Pons (tissue), 1 donor: ENCODE results near the gene RXRG.

Experiments
- DNase-seq: peaks from one replicate; pipeline ENCODE4 v3.0.0-alpha.2; 2016; ENCODE audit warnings: low spot score

Gene RXRG

DNA sequence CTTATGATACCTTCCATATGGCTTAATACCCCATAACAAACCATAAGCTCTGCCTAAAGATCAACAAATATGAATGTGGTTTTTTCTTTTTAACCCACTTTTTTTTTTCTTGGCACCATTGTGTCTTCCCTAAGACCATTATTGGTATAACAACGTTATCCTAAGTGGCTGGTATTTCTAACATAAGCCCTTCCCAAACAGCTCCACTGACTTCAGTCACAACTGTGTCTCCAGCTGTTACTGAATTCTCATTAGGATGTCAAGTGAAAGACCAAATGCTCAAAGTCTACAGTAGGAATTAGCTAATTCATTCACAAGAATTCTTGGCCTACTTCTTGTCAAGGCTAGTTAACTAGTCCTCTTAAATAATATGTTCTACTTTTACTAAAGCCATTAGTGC is 4.2 kb upstream of the RXRG start:
- no peak for DNase-seq

GRCh38 chr1:165445388-165445787 is 462 bp upstream of the RXRG start:
- DNase-seq = no peak

DNA sequence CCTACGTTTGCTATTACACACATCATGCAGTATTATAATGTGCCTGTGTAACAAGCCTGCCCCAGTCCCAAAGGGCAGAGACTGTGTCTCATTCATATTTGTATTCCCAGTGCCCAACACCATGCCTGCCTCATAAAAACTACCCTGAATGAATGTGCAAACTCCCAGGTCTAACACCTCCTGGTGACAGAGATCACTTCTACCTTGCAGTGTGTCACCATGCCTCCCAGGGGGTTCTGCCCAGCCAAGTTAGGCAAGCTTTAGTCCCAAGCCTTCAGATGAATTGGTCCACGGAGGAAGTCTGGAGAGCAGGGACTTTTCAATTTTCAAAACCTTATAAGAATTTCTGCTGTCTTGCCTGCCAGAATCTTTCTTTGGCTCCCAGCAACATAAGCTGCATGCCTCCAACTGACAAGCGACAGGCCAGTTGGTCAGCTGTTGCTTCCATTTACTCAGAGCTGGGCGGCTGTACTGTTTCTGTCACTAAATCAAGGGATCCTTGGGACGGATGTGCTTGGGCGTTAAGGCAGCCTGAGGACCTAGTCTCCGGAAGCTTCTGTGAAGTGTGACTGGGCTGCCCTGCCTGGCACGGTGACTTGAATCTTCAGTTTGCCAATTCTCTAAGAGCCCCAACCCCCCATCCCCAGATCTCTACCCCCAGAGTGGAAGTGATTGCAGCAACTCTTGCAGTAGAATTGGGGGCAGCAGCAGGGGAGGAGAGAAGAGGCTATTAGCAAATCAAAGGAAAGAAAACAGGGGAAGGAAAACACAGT is 1.2 kb downstream of the RXRG start:
- DNase-seq = peak; percentile 63

DNA sequence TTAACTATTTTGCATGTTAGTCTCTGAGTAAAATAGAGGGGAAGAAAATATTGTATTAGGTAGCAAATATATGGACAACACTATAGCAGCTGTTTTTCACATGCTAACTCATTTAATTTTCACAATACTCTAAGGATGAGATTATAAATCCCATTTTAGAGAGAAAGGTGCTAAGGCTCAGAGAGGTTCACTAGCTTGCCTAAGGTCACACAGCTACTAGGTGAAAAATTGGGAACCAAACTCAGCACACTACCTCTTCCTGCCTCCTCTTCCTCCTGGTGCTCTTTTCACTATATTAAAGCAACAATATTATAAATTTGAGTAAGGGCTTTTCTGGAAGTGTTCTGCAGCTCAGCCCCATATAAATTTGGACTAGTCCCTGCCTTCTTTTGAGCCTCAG is 2.3 kb downstream of the RXRG start:
- no peak for DNase-seq

- DNase-seq = no peak
These were observed 2.9 kb downstream of the RXRG start for GRCh38 chr1:165442053-165442452.

DNA sequence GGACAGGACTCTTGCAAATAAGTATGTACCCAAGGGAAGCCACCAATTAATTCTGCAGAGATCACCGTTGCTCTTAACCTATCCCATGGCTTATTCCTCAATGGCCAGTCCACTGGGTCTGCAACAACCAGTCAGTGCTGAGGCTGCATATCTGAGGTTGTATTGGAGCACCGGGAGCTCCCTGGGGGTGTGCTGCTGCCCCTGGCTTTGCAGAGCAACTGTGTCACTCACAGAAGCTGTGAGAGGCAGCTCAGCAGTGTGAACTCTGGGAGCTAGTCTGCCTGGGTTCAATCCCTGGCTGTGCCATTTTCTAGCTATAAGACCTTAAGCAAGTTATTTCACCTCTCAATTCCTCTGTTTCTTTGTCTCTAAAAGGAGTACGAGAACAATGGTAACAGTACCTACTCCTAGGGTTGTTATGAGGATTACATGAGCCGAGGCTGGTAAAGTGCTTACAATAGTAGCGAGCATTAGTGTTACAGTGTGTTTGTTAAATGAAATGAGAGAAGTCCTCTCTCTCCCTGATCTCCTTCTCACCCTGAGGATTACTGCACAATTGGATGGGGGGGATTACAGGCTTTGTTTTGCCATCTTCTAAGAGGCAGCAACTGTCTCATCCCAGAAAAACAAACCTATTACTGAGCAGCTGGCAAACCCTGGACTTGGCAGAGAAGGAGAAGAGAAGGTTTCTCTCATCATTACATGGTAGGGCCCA is 3.6 kb downstream of the RXRG start:
- no peak for DNase-seq

DNA sequence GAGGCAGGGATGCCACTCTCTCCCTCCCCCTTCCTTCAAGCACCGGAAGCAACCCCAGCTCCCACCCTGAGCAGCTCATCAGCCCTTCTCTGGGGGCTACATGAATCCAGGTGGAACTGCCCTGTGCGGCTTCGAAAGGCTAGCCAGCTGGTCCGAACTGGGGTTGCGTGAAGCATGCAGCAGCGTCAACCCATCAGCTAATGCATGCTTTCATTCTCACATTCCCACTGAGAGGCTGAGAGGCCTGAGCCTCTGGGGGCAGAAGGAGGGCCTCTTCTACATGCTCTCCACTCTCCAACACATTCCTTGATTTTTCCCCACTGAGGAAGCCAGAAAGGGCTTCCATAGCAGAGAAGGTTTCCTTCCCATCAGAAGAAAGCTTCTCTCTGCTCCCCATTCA is 5.6 kb downstream of the RXRG start:
- no peak for DNase-seq

DNA sequence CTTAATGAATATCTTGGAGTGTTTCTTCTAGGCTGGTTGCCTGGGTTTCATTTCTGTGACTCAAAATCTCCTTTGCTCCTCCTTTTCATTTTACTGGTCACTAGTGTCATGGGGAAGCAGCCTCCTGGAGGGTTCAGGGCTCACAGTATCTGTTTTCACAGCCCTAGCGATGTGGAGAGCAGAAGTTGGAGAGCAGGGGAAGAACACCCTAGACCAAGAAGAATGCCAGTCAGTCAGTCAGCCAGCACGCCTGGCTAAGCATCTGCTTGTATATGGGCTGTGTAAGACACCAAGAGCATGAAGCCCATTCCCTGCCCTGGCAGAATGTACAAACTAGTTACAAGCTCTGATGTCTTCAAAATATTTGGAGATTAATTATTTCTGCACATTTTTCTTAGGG is 7.9 kb downstream of the RXRG start:
- DNase-seq = no peak

- DNase-seq = no peak
These were observed 9.1 kb downstream of the RXRG start for GRCh38 chr1:165435801-165436200.

GRCh38 chr1:165434281-165434680 is 10.6 kb downstream of the RXRG start:
- DNase-seq = no peak

GRCh38 chr1:165431079-165431478 is 13.8 kb downstream of the RXRG start:
- DNase-seq = no peak

DNA sequence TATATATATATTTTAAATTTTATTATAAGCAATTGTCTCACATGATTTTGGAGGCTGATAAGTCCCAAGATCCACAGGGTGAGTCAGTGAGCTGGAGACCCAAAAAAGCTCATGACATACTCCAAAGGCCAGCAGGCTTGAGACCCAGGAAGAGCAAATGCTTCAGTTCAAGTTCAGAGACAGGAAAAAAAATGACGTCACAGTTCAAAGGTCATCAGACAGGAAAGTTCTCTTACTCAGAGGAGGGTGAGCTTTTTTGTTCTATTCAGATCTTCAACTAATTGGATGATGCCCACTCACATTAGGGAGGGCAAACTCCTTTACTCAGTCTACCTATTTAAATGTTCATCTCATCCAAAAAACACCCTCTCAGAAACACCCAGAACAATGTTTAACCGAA is 18.2 kb downstream of the RXRG start:
- DNase-seq = no peak

GRCh38 chr1:165425621-165426020 is 19.3 kb downstream of the RXRG start:
- DNase-seq = no peak

- peak; percentile 41 for DNase-seq
These were observed 20.3 kb downstream of the RXRG start for GRCh38 chr1:165424454-165425216.

- DNase-seq = no peak
These were observed 21.8 kb downstream of the RXRG start for GRCh38 chr1:165423136-165423535.

DNA sequence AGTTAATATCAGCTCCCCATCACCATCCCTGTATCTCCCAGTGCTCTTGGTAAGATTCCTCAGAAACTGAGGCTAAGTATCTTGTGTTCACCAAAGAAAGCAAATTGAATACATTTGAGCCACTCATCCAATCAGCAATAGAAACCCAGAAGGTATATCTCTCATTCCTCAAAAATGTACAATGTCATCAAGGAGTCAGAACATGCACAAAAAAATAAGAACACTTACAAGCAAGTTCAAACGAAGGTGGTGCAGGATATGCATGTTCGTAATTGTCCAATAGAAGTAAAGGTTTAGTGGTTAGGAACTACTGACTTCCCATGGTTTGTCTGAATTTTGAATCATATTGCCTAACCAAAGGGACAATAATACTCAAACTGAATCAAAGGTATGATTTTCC is 24.3 kb downstream of the RXRG start:
- DNase-seq = no peak

GRCh38 chr1:165419839-165420238 is 25.1 kb downstream of the RXRG start:
- DNase-seq = no peak

- DNase-seq = no peak
These were observed 26.7 kb downstream of the RXRG start for GRCh38 chr1:165418195-165418594.

- DNase-seq = no peak
These were observed 28.1 kb downstream of the RXRG start for GRCh38 chr1:165416876-165417275.

DNA sequence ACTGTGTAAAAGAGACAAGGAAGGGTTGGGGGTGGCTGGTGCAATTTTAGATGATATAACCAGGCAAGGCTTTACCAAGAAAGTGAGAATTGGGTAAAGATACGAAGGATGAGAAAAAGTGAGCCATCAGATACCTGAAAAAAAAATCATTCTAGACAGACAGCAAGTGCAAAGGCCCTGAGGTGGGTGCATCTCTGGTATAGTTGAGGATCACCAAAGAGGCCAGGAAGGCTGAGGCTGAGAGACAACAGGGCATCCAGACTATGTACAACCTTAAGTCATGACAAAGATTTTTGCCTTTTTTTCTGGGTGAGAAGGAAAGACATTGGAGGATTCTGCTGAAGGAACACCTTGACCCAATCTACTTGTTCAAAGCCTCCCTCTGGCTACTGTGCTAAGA is 29.9 kb downstream of the RXRG start:
- no peak for DNase-seq

DNA sequence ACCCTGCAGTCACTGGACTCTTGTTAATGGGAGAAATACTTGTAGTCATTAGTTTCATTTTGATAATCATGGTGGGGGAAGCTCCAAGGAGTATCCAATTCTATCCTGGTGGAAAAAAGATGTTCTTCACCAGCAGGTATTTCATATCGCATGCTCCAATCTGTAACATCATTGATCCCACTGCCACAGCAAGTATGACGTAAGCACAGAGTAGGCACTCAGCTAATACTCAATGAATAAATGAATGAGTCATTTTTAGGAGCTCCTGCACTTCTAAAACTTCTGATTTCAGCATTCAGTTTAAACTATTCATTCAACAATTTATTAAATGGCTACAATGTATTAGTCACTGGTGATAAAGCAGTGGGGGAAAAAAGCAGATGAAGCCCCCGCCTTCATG is 30.3 kb downstream of the RXRG start:
- DNase-seq = no peak

DNA sequence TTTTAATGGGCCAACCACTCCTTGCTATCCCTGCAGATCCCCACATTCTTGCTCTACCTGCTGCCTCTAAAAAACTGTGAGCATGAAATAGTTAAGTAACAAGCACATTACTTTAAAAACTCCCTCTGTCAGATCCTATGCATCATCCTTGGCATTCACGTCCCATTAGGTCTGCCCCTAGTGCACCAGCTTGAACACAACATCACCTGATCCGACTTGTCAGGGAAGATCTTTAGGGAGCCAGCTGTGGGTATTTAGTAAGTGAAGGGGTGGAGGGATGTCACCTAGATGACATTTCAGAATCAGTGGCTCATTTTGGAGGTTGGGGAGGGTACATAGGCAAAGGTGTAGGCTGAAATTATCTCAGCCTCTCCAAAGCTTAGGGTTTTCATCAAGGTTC is 33.5 kb downstream of the RXRG start:
- no peak for DNase-seq
